WTC11 (cell line): Measurements from ENCODE around the gene ACHE. TPM values are rescaled to one million over a fixed set of nuclear protein-coding genes. Genes with fewer than 3 reads are reported as not detected.

ENCODE experiments used
- ATAC-seq: fragments of 200-7000 bp; cut with Tn5 transposase; 2 replicates; pipeline ENCODE4 v1.10.0; 2021; ENCODE audit warnings: mild to moderate bottlenecking, moderate library complexity
- CTCF ChIA-PET: fragments of 300-600 bp; sonication (Branson Sonifier 250); formaldehyde crosslinking; loops from one replicate; lab custom pipeline; 2021; ENCODE audit warnings: antibody characterized with exemption; lab: Charles Lee
- POLR2A ChIA-PET: fragments of 350-600 bp; sonication (Branson Sonifier 250); formaldehyde crosslinking; loops from one replicate; lab custom pipeline; 2021; ENCODE audit warnings: antibody characterized with exemption; lab: Charles Lee
- DNase-seq: peaks from one replicate; pipeline ENCODE4 v3.0.0; 2021; ENCODE audit warnings: low spot score
- H3K27ac Mint-ChIP-seq: 2 replicates; pipeline ENCODE4 v1.8.0; 2021; ENCODE audit warnings: mixed read lengths
- H3K27me3 Mint-ChIP-seq: 2 replicates; pipeline ENCODE4 v1.8.0; 2021; ENCODE audit warnings: low read depth, mild to moderate bottlenecking, moderate library complexity, mixed read lengths
- H3K36me3 Mint-ChIP-seq: 2 replicates; pipeline ENCODE4 v1.8.0; 2021; ENCODE audit warnings: mixed read lengths
- H3K4me1 Mint-ChIP-seq: 2 replicates; pipeline ENCODE4 v1.8.0; 2022; ENCODE audit warnings: mixed read lengths
- H3K4me3 Mint-ChIP-seq: 2 replicates; pipeline ENCODE4 v1.8.0; 2021; ENCODE audit warnings: mild to moderate bottlenecking, moderate library complexity, mixed read lengths
- H3K9me3 Mint-ChIP-seq: 2 replicates; pipeline ENCODE4 v1.8.0; 2021; ENCODE audit warnings: mixed read lengths
- JAZF1 ChIP-seq: fragments of 250-450 bp; sonication (Bioruptor Pico); IDR thresholded peaks from 2 replicates; pipeline ENCODE4 v1.9.0; 2021; ENCODE audit warnings: moderate library complexity, mild to moderate bottlenecking, inconsistent platforms
- ZNF263 ChIP-seq: sonication (generic); formaldehyde crosslinking; IDR thresholded peaks from 2 replicates; pipeline ENCODE4 v1.8.1; 2022; ENCODE audit warnings: low read depth, mild to moderate bottlenecking, moderate library complexity, missing genetic modification reagents
- total RNA-seq: library from RNA; stranded (reverse); gene quantifications from 3 replicates; pipeline ENCODE4 v1.2.3, GENCODE V29; 2021
- TF ChIP-seq, protein P1 (sequence below): sonication (generic); formaldehyde crosslinking; IDR thresholded peaks from 2 replicates; pipeline ENCODE4 v1.8.0; 2023; ENCODE audit warnings: mild to moderate bottlenecking, missing genetic modification reagents
- TF ChIP-seq, protein P2 (sequence below): sonication (generic); formaldehyde crosslinking; IDR thresholded peaks from 2 replicates; pipeline ENCODE4 v1.8.0; 2022; ENCODE audit warnings: mild to moderate bottlenecking, missing genetic modification reagents
- TF ChIP-seq, protein P3 (sequence below): sonication (generic); formaldehyde crosslinking; IDR thresholded peaks from 2 replicates; pipeline ENCODE4 v1.8.1; 2022; ENCODE audit warnings: low read depth, missing genetic modification reagents, borderline replicate concordance
- TF ChIP-seq, protein P4 (sequence below): sonication (generic); formaldehyde crosslinking; IDR thresholded peaks from 2 replicates; pipeline ENCODE4 v1.8.1; 2022; ENCODE audit warnings: low read depth, mild to moderate bottlenecking, moderate library complexity, missing genetic modification reagents, borderline replicate concordance
- TF ChIP-seq, protein P5 (sequence below): sonication (generic); formaldehyde crosslinking; IDR thresholded peaks from 2 replicates; pipeline ENCODE4 v1.8.0; 2023; ENCODE audit warnings: missing genetic modification reagents, mild to moderate bottlenecking, borderline replicate concordance
- TF ChIP-seq, protein P6 (sequence below): sonication (generic); formaldehyde crosslinking; conservative IDR thresholded peaks from 2 replicates; pipeline ENCODE4 v1.8.1; 2022; ENCODE audit warnings: mild to moderate bottlenecking, missing genetic modification reagents
- TF ChIP-seq, protein P7 (sequence below): sonication (generic); formaldehyde crosslinking; IDR thresholded peaks from 2 replicates; pipeline ENCODE4 v1.8.1; 2022; ENCODE audit warnings: mild to moderate bottlenecking, moderate library complexity, missing genetic modification reagents
- TF ChIP-seq, protein P8 (sequence below): sonication (generic); formaldehyde crosslinking; IDR thresholded peaks from 2 replicates; pipeline ENCODE4 v1.8.0; 2022; ENCODE audit warnings: mild to moderate bottlenecking, missing genetic modification reagents
- TF ChIP-seq, protein P9 (sequence below): fragments of 250-450 bp; sonication (Bioruptor Pico); IDR thresholded peaks from 2 replicates; pipeline ENCODE4 v1.9.0; 2021; ENCODE audit warnings: mild to moderate bottlenecking

Gene ACHE
- total RNA-seq, 1 experiment from 2014 or later, result 7.7 TPM

DNA sequence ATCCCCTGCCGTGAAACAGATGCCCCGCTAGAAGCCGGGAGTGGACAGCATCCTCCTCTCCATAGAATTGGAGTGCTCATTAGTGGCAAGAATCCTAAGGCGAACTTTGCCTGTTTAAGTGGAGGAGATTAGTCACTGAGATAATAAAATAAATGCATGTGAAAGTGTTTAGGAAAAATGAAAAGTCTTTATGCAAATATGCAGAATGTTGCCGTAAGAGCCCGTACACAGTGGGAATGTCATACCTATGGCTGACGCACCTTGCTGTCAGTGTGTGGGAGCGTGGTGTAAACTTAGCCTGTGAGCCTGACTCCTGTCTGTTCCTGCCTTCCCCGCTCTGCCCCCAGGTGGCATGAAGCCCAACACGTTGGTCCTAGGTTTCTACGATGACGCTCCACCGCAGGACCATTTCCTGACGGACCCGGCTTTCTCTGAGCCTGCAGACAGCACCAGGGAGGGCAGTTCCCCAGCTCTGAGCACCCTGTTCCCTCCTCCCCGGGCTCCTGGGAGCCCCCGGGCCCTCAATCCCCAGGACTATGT lies 30.2 kb downstream of the ACHE start:
- Mint-ChIP-seq H3K27me3 (no peaks in the 10 kb centered on the region), H3K4me1 (peaks cover 8% of the 10 kb centered on the region), H3K27ac (peak overlapping the region; percentile 6; the same call in 1 of the 2 replicates), H3K36me3 (peaks cover 22% of the 10 kb centered on the region), H3K4me3 (no peak overlapping the region), H3K9me3 (no peaks in the 10 kb centered on the region)
- TF ChIP-seq, protein P1, sequence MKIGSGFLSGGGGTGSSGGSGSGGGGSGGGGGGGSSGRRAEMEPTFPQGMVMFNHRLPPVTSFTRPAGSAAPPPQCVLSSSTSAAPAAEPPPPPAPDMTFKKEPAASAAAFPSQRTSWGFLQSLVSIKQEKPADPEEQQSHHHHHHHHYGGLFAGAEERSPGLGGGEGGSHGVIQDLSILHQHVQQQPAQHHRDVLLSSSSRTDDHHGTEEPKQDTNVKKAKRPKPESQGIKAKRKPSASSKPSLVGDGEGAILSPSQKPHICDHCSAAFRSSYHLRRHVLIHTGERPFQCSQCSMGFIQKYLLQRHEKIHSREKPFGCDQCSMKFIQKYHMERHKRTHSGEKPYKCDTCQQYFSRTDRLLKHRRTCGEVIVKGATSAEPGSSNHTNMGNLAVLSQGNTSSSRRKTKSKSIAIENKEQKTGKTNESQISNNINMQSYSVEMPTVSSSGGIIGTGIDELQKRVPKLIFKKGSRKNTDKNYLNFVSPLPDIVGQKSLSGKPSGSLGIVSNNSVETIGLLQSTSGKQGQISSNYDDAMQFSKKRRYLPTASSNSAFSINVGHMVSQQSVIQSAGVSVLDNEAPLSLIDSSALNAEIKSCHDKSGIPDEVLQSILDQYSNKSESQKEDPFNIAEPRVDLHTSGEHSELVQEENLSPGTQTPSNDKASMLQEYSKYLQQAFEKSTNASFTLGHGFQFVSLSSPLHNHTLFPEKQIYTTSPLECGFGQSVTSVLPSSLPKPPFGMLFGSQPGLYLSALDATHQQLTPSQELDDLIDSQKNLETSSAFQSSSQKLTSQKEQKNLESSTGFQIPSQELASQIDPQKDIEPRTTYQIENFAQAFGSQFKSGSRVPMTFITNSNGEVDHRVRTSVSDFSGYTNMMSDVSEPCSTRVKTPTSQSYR (CRISPR knock-in tag), result no peak
- TF ChIP-seq JAZF1 (CRISPR knock-in tag), result no peak
- CTCF ChIA-PET, result interaction anchor here (0.6 to 1.4 kb wide), 3 partner anchors 24 to 160 kb away, joined by 3 to 4 read pairs (median 3); partner anchors contain the start of genes POP7 and UFSP1
- ATAC-seq, result peak; percentile 34
- DNase-seq, result no peak
- POLR2A ChIA-PET, result no interaction called here

DNA sequence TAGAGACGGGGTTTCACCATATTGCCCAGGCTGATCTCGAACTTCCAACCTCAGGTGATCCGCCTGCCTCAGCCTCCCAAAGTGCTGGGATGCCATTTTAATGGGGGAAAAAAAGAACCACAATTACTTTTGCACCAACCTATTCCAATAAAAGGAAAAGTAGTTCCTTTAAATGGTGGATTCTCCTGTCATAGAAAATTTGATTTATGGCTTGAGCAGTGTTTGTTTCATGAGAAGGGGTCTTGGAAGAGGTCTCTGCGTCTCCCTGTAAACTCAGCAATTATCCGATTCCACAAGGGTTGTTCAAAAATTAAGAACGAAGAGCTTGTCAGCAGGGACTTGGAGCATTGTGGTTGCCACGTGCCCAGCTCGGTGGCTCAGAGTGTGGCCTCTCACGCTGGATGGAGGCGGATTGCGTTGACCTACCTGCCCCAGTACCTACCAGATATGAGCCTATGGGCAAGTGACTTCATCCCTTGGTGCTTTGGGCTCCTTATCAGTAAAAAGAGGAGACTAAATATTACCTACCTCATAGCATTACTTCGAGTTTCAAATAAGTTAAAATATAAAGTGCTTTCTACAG lies 31.3 kb downstream of the ACHE start:
- H3K27ac Mint-ChIP-seq, result peak overlapping the region; percentile 80; the same call in 1 of the 2 replicates
- peaks cover 8% of the 10 kb centered on the region for H3K4me1 Mint-ChIP-seq
- H3K9me3 Mint-ChIP-seq, result no peaks in the 10 kb centered on the region
- DNase-seq, result no peak
- no peaks in the 10 kb centered on the region for H3K27me3 Mint-ChIP-seq
- TF ChIP-seq, protein P2, sequence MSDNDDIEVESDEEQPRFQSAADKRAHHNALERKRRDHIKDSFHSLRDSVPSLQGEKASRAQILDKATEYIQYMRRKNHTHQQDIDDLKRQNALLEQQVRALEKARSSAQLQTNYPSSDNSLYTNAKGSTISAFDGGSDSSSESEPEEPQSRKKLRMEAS (CRISPR knock-in tag), result no peak
- TF ChIP-seq, protein P3, sequence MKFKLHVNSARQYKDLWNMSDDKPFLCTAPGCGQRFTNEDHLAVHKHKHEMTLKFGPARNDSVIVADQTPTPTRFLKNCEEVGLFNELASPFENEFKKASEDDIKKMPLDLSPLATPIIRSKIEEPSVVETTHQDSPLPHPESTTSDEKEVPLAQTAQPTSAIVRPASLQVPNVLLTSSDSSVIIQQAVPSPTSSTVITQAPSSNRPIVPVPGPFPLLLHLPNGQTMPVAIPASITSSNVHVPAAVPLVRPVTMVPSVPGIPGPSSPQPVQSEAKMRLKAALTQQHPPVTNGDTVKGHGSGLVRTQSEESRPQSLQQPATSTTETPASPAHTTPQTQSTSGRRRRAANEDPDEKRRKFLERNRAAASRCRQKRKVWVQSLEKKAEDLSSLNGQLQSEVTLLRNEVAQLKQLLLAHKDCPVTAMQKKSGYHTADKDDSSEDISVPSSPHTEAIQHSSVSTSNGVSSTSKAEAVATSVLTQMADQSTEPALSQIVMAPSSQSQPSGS (CRISPR knock-in tag), result no peak
- TF ChIP-seq, protein P4, sequence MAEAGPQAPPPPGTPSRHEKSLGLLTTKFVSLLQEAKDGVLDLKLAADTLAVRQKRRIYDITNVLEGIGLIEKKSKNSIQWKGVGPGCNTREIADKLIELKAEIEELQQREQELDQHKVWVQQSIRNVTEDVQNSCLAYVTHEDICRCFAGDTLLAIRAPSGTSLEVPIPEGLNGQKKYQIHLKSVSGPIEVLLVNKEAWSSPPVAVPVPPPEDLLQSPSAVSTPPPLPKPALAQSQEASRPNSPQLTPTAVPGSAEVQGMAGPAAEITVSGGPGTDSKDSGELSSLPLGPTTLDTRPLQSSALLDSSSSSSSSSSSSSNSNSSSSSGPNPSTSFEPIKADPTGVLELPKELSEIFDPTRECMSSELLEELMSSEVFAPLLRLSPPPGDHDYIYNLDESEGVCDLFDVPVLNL (CRISPR knock-in tag), result no peak
- TF ChIP-seq, protein P5, sequence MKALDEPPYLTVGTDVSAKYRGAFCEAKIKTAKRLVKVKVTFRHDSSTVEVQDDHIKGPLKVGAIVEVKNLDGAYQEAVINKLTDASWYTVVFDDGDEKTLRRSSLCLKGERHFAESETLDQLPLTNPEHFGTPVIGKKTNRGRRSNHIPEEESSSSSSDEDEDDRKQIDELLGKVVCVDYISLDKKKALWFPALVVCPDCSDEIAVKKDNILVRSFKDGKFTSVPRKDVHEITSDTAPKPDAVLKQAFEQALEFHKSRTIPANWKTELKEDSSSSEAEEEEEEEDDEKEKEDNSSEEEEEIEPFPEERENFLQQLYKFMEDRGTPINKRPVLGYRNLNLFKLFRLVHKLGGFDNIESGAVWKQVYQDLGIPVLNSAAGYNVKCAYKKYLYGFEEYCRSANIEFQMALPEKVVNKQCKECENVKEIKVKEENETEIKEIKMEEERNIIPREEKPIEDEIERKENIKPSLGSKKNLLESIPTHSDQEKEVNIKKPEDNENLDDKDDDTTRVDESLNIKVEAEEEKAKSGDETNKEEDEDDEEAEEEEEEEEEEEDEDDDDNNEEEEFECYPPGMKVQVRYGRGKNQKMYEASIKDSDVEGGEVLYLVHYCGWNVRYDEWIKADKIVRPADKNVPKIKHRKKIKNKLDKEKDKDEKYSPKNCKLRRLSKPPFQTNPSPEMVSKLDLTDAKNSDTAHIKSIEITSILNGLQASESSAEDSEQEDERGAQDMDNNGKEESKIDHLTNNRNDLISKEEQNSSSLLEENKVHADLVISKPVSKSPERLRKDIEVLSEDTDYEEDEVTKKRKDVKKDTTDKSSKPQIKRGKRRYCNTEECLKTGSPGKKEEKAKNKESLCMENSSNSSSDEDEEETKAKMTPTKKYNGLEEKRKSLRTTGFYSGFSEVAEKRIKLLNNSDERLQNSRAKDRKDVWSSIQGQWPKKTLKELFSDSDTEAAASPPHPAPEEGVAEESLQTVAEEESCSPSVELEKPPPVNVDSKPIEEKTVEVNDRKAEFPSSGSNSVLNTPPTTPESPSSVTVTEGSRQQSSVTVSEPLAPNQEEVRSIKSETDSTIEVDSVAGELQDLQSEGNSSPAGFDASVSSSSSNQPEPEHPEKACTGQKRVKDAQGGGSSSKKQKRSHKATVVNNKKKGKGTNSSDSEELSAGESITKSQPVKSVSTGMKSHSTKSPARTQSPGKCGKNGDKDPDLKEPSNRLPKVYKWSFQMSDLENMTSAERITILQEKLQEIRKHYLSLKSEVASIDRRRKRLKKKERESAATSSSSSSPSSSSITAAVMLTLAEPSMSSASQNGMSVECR (CRISPR knock-in tag), result no peak
- H3K4me3 Mint-ChIP-seq, result no peak overlapping the region
- ATAC-seq, result no peak
- peaks cover 23% of the 10 kb centered on the region for H3K36me3 Mint-ChIP-seq
- ChIA-PET CTCF (interaction anchor here (1.4 kb wide), 1 partner anchor 159 kb away, joined by 3 read pairs; the partner anchor contains the start of gene POP7), POLR2A (interaction anchor here (0.5 kb wide), 1 partner anchor 743 kb away, joined by 3 read pairs; no protein-coding TSS in a partner anchor)

DNA sequence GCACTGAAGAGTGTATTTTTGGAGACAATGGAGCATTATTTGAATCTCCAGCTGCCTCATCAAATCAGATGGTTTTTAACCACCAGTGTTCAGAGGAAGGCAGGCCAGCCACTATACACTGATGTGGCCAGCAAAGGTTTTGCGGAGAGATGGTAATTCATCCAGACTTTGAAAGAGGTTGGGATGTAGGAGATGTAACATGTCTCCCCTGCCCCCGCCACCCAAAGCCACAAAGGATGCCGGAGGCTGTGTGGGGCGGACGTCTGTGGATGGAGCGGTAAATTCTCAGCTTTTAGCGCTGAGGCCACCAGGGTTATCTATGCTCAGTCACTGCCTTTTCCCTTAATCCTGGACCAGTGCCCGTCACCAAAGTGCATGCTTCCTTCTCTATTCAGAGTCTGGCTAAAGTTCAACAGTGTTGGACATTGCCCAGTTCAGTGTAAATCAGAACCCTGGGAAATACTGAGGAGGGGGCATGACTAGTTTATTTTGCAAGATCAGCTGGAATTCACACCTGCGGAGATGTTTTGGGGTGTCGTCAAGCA lies 32.2 kb downstream of the ACHE start:
- ATAC-seq, result no peak
- H3K4me3 Mint-ChIP-seq, result no peak overlapping the region
- ChIA-PET POLR2A (no interaction called here), CTCF (interaction anchor here (0.6 kb wide), 1 partner anchor 426 kb away, joined by 3 read pairs; no protein-coding TSS in a partner anchor)
- no peak overlapping the region for H3K27ac Mint-ChIP-seq
- H3K9me3 Mint-ChIP-seq, result no peaks in the 10 kb centered on the region
- TF ChIP-seq, protein P6, sequence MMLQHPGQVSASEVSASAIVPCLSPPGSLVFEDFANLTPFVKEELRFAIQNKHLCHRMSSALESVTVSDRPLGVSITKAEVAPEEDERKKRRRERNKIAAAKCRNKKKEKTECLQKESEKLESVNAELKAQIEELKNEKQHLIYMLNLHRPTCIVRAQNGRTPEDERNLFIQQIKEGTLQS (CRISPR knock-in tag), result no peak
- TF ChIP-seq, protein P7, sequence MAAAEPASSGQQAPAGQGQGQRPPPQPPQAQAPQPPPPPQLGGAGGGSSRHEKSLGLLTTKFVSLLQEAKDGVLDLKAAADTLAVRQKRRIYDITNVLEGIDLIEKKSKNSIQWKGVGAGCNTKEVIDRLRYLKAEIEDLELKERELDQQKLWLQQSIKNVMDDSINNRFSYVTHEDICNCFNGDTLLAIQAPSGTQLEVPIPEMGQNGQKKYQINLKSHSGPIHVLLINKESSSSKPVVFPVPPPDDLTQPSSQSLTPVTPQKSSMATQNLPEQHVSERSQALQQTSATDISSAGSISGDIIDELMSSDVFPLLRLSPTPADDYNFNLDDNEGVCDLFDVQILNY (CRISPR knock-in tag), result no peak
- no peak for TF ChIP-seq ZNF263 (CRISPR knock-in tag)
- TF ChIP-seq, protein P8, sequence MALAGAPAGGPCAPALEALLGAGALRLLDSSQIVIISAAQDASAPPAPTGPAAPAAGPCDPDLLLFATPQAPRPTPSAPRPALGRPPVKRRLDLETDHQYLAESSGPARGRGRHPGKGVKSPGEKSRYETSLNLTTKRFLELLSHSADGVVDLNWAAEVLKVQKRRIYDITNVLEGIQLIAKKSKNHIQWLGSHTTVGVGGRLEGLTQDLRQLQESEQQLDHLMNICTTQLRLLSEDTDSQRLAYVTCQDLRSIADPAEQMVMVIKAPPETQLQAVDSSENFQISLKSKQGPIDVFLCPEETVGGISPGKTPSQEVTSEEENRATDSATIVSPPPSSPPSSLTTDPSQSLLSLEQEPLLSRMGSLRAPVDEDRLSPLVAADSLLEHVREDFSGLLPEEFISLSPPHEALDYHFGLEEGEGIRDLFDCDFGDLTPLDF, result no peak
- TF ChIP-seq, protein P9, sequence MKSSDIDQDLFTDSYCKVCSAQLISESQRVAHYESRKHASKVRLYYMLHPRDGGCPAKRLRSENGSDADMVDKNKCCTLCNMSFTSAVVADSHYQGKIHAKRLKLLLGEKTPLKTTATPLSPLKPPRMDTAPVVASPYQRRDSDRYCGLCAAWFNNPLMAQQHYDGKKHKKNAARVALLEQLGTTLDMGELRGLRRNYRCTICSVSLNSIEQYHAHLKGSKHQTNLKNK (CRISPR knock-in tag), result no peak
- TF ChIP-seq, all 79 proteins: peak for 0
- H3K27me3 Mint-ChIP-seq, result no peaks in the 10 kb centered on the region
- H3K4me1 Mint-ChIP-seq, result peaks cover 8% of the 10 kb centered on the region
- no peak for DNase-seq
- peaks cover 20% of the 10 kb centered on the region; the same call in 1 of the 2 replicates for H3K36me3 Mint-ChIP-seq
